LNCaP clone FGC (cell line): ENCODE data around the gene PLCB3.

ENCODE experiments used
- DNase-seq: peaks from one replicate; pipeline ENCODE4 v3.0.0-alpha.2; 2011; ENCODE audit warnings: low read depth
- H3K4me3 ChIP-seq: 2 replicates; pipeline ENCODE4 v1.5.1; 2011; ENCODE audit warnings: mild to moderate bottlenecking, low read depth, low read length, control low read depth
- CTCF ChIP-seq: IDR thresholded peaks from 2 replicates; pipeline ENCODE4 v1.5.1; 2012; ENCODE audit warnings: mild to moderate bottlenecking; ENCODE audit not compliant: control insufficient read depth, insufficient read depth; ENCODE audit errors: extremely low read depth

The PLCB3 gene

GRCh38 chr11:64206457-64207255 is 44.7 kb upstream of the PLCB3 start, which contains the start of gene FERMT3:
TSS of gene FERMT3 (plus strand) at chr11:64206721. CDS start at chr11:64207365, 644 bp downstream.
- no peak for DNase-seq
- TF ChIP-seq CTCF, result no peak
- H3K4me3 ChIP-seq, result no peak within 1 kb of the TSS

GRCh38 chr11:64207256-64208085 is 43.9 kb upstream of the PLCB3 start:
- TF ChIP-seq CTCF, result no peak
- H3K4me3 ChIP-seq, result no peak overlapping the region
- no peak for DNase-seq

- TF ChIP-seq CTCF, result no peak
- no peak overlapping the region for H3K4me3 ChIP-seq
Observed at GRCh38 chr11:64208086-64208795, 43.1 kb upstream of the PLCB3 start.

GRCh38 chr11:64208796-64209562 is 42.4 kb upstream of the PLCB3 start:
- no peak for DNase-seq
- no peak overlapping the region for H3K4me3 ChIP-seq
- TF ChIP-seq CTCF, result no peak

More at GRCh38 chr11:64208086-64208795, 43.1 kb upstream of the PLCB3 start:
- no peak for DNase-seq

- TF ChIP-seq CTCF, result no peak
- H3K4me3 ChIP-seq, result no peak overlapping the region
- no peak for DNase-seq
Observed at GRCh38 chr11:64209563-64209843, 41.8 kb upstream of the PLCB3 start.

GRCh38 chr11:64210301-64211020 is 40.9 kb upstream of the PLCB3 start:
- H3K4me3 ChIP-seq, result no peak overlapping the region
- no peak for DNase-seq
- TF ChIP-seq CTCF, result no peak
